GM21619 (cell line): Measurements from ENCODE around the gene PRG2.

Experiments used
- ATAC-seq: cut with Tn5 transposase; IDR thresholded peaks from one replicate; pipeline ENCODE4 v1.9.1; 2021; ENCODE audit not compliant: unreplicated experiment

The PRG2 gene

DNA sequence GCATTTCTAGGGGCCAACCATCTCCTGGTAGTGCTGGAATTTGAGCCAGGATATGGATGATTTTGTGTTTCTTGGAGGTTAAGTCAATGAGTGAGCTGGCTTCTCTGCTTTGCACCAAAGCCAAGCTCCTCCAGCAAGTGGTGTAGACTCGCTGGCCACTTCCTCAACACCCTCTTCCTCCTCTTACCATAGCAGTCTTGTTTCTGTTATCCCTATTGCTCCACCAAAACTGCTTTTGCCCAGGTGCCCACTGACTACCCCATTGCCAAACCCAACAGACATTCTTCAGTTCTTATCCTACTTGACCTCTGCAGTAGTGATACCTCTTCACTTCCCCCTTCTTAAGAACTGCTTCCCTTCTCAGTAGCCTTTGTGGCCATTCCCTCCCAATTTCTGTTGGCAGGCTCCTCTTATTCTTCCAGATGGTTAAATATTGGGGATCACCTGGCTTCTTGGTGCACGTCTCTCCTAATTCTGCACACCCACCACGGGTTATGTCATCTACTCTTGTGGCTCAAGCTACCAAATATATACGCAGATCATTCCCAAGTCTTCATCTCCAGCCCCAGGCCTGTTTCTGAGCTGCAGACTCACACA lies 7.0 kb upstream of the PRG2 start:
- ATAC-seq: no peak

- no peak for ATAC-seq
Measured at GRCh38 chr11:57396744-57397143, 6.3 kb upstream of the PRG2 start.

DNA sequence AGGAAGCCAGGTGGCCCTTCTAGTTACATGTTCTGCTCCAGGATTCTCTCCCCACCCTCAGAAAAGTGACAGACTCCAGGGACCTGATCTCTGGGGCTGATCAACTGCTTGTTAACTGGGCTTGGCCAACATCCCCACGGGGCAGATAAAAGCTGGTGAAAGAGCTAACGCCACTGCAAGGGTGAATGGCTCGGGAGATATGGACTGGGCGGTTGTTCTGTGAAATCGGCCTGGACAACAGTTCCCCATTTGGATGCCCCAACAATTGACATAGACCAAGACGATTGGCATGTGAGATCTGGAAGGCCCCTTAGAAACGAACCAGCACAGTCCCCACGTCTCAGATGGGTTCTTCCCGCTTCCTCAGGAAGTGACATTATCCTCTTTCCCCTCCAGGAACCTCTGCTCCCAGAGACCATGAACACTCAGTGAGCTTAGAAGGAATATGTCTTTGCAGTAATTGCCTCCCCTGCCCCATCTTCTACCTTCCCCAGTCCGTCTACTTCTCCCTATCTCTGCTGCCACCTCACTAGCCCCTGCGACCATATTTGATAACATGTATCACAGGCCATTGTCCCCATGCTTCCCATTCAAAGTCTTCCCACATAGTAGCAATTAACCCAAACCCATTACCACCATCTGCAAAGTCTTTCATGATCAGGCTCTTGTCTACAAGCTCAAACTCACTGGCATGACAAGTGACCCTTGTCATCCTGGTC lies 5.6 kb upstream of the PRG2 start:
- ATAC-seq: no peak

DNA sequence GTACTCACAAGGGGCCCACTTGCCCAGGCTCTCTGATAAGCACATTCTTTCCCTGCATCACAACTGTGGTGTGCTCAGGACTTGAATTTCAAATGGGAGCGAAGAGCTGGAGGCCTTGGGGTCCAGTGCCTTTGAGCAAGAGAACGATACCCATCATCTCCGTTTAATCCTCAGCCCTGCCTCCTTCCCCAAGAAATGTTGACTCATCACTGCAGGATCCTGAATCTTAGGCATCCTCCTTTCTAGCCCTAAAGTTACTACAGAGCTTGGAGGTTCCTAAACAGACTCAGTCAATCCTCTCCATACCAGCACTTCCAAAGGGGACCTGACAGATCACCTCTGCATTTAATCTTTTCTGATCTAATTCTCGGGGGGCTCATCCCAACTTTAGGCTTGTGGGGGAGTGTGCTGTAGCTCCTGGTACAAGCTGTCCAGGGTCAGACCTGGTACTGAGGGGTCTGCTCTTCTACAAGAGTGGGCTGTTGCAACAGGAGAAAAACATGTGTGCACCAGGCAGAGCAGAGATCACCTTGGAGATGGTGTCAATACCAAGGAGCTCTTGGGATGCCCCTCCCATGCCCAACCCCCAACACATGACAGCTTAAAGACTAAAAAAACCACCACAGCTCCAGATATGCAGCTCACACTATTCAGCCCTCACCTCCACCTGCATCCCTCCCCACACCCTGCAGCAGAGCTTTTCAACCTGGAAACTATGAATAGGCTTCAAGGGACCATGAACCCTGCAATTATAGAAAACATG lies 3.9 kb upstream of the PRG2 start:
- no peak for ATAC-seq

- ATAC-seq: no peak
Measured at GRCh38 chr11:57392763-57393105, 2.3 kb upstream of the PRG2 start.

- ATAC-seq: no peak
Measured at GRCh38 chr11:57392066-57392762, 1.8 kb upstream of the PRG2 start.

DNA sequence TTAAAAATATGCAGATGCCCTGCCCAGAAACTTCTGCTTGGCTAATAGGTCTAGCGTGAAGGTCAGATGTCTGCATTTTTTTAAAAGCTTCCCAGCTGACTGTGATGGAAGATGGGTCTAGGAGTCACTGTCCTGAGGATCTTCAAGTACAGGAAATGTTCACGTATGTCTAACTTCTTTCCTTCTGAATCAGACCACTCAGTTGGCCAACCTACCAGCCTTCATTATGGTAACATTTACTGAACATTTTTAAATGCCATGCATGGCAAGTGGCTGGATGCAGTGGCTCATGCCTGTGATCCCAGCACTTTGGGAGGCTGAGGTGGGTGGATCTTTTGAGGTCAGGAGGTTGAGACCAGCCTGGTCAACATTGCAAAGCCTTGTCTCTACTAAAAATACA lies 1.1 kb upstream of the PRG2 start:
- no peak for ATAC-seq

GRCh38 chr11:57391111-57391510 lies 661 bp upstream of the PRG2 start:
- no peak for ATAC-seq

GRCh38 chr11:57387289-57388030 lies 3.0 kb downstream of the PRG2 start:
- no peak for ATAC-seq

- no peak for ATAC-seq
Measured at GRCh38 chr11:57386178-57386940, 4.1 kb downstream of the PRG2 start.

- no peak for ATAC-seq
Measured at GRCh38 chr11:57380975-57381374, 9.5 kb downstream of the PRG2 start, which contains the start of gene PRG3. TSS of gene PRG3 (minus strand) at chr11:57381150. CDS start at chr11:57380708, 442 bp downstream.

DNA sequence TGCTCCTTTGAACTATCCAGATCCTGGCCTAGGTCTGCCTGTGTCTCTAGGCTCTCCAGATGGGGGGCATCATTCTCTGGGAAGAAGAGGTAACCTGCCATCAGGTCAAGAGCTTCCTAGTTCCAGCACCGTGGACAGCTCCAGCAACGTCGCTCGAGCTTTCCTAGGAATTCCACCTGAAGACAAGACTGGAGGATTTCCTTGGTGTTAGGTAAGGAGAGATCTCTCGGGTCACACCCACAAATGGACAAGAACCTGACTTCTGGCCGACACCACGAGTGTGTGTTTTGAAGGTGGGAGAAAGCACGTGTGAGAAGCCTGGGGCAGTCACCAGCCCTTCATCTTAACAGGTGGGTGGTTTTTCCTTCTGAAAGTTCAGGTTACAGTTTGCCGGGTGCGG lies 10.7 kb downstream of the PRG2 start:
- no peak for ATAC-seq

DNA sequence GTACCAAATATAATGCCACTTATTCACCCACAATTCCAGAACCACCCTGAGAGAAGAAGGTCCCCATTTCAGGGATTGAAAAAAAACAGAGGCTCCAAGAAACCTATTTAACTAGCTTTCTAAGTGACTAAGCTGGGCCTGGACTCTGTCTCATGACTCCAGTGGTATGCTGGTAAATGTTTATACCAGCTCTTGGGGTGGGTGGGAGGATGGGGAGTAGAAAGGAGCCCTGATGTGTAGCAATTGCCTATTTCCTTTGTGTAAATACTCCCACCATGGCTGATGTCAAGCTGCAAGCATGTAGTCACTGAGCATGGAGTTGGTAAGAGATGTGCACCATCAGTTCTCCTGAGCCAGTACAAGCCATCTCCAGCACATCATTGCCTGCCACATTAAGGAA lies 12.3 kb downstream of the PRG2 start:
- no peak for ATAC-seq

- no peak for ATAC-seq
Measured at GRCh38 chr11:57377107-57377506, 13.3 kb downstream of the PRG2 start.

DNA sequence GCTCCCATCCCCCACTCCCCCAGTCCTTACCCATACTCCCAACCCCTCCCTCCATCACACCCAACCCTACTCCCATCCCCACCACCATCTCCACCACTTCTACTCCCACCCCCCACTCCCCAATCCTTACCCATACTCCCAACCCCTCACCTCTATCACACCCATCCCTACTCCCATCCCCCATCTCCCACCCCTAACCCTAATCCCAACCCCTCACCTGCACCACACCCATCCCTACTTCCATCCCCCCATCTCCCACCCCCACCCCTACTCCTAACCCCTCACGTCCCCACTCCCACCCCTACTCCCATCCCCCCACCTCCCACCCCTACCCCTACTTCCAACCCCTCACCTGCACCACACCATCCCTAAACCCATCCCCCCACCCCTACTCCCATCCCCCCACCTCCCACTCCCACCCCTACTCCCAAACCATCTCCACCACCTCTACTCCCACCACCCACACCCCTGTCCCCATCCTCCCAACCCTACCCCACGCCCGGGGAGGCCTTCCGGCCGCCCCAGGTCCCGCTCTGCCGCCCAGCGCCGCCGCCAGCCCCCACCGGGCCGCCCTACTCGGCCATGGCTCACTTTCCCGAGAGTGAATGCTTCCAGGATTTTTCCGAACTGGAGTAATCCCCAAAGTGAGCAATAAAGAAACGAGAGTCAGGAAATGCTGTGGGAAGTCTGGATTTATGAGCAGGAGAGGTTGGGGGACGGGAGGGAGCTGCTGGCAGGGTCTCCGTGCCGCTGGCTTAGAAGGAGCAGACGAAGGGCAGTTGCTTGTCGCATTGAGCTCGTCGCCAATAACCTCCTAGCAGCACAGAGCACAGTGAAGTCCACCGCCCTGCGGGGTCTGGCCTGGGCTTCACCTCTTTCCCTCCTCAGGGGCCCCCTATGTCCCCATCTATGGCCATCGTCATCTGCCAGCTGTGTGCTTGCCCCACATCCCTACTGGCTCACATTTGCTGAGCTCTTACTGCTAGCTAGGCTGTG lies 14.1 kb downstream of the PRG2 start:
- ATAC-seq: no peak

DNA sequence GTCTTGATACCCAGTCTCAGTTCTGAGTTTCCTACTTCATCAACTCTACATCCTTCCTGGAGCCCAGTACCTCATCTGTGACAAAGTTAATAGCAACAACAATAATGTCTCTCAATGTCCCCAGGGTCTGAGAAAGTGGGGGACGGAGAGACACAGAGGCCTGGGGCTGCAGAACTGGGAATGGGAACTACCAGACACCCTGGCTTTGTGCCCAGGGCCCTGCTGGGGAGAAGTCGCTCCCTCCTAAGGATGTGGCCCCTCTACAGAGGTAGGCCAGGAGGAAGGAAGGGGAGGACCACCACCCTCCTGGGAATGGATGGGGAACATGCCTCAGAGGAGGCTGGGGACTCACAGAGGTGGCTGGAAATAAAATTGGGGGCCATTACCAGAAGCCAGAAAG lies 15.0 kb downstream of the PRG2 start:
- no peak for ATAC-seq

GRCh38 chr11:57374966-57375365 lies 15.5 kb downstream of the PRG2 start:
- ATAC-seq: no peak

DNA sequence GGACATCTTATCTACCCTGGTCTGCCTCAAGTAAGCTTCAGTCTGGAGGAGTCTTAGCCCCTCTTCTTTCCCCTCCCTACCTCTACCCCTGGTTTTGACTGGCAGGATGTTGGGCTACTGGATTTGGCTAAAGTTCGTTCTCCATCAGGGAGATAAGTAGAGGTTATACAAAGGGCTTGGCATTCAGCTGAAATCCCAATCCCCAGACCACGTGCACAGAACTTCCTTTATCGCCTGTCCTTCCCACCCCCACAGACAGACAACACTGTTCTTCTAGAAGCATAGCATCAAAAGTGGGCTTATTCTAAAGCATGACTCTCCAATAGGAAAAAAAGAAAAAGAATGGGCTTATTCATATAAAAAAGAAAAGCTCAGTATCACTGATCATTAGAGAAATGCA lies 17.3 kb downstream of the PRG2 start:
- no peak for ATAC-seq

DNA sequence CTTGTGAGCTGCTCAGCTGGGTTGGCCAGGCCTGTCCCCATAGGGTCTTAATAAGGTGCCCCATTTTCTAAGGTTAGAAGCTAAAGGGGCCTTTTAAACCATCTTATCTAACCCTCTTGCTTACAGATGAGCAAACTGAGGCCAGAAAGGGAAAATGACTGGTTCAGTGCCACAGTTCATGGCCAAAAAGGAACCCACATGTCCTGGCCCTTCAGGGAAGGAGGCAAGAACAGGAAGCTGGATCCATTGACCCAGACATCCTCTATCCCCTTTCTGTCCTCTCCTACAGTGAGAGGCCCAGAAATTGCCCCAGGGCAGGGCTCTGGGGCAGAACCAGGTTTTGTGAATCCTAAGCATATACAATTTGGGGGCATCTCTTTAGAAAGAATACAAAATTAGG lies 19.5 kb downstream of the PRG2 start:
- no peak for ATAC-seq
